A549 treated with ZK216348 at 1 μM for 4 hours (cell line): Measurements from ENCODE around the gene OR4N5. TPM values are rescaled to one million over a fixed set of nuclear protein-coding genes. Genes with fewer than 3 reads are reported as not detected.

Experiments
- total RNA-seq: library from RNA; stranded (reverse); fragments of 200-300 nt; extraction: Qiagen RNA extraction; gene quantifications from 5 replicates; pipeline ENCODE4 v1.2.3, GENCODE V29; 2022; ENCODE audit warnings: low read depth

OR4N5 gene
- not detected in 5 replicates for total RNA-seq

GRCh38 chr14:20138520-20138919 lies at the start of gene OR4N5:
OR4N5 (plus strand) TSS chr14:20138820; CDS start chr14:20143736, 4,916 bp downstream.

GRCh38 chr14:20110438-20110837 lies 28.2 kb upstream of the OR4N5 start, which contains the start of gene OR4K17:
OR4K17 (plus strand) TSS chr14:20110739; CDS start chr14:20117500, 6,761 bp downstream.

GRCh38 chr14:20190596-20190995 lies 52.0 kb downstream of the OR4N5 start, which contains the start of gene OR11G2:
OR11G2 (plus strand) TSS chr14:20190896; CDS start chr14:20197438, 6,542 bp downstream.

Other genes starting within 250 kb of the OR4N5 start
- gene OR4K5, start 218.2 kb upstream of the OR4N5 start, total RNA-seq = not detected in 5 replicates
- gene OR4K1, start 207.9 kb upstream of the OR4N5 start, total RNA-seq = not detected in 5 replicates
- not detected in 5 replicates for gene OR4K15, start 163.2 kb upstream of the OR4N5 start, total RNA-seq
- not detected in 5 replicates for gene OR4Q2, start 136.7 kb upstream of the OR4N5 start, total RNA-seq
- not detected in 5 replicates for gene OR4K14, start 119.5 kb upstream of the OR4N5 start, total RNA-seq
- not detected in 5 replicates for gene OR4K13, start 102.8 kb upstream of the OR4N5 start, total RNA-seq
- not detected in 5 replicates for gene OR4L1, start 78.8 kb upstream of the OR4N5 start, total RNA-seq
- not detected in 5 replicates for gene OR4K17, start 28.1 kb upstream of the OR4N5 start, total RNA-seq
- gene OR11G2, start 52.1 kb downstream of the OR4N5 start, total RNA-seq = not detected in 5 replicates
- not detected in 5 replicates for gene OR11H6, start 84.9 kb downstream of the OR4N5 start, total RNA-seq
- gene OR11H7, start 90.2 kb downstream of the OR4N5 start, total RNA-seq = not detected in 5 replicates
- gene OR11H4, start 100.5 kb downstream of the OR4N5 start, total RNA-seq = not detected in 5 replicates
- gene TTC5, start 167.1 kb downstream of the OR4N5 start, total RNA-seq = 19.3 to 28.8 TPM (median 20.3 TPM) in 5 replicates
- gene CCNB1IP1, start 194.5 kb downstream of the OR4N5 start, total RNA-seq = 36.5 to 60.3 TPM (median 39.8 TPM) in 5 replicates
- gene PARP2, start 204.8 kb downstream of the OR4N5 start, total RNA-seq = 19.6 to 28.9 TPM (median 20.4 TPM) in 5 replicates